H9 (cell line): ENCODE results near the gene BSPH1. TPM values are rescaled to one million over a fixed set of nuclear protein-coding genes. Genes with fewer than 3 reads are reported as not detected.
"Not testable (repeated sequence)": the region's sequence is repeated elsewhere in the genome, so short reads cannot be mapped to it uniquely, and the experiment has no call there.

Experiments used
- DNase-seq: peaks from one replicate; pipeline ENCODE4 v3.0.0-alpha.2; 2017
- H2AFZ ChIP-seq: one replicate; pipeline ENCODE4 v1.6.1; 2013; ENCODE audit warnings: mild to moderate bottlenecking, low read length, control low read depth, moderate library complexity
- H2AK5ac ChIP-seq: 2 replicates; pipeline ENCODE4 v1.6.1; 2013; ENCODE audit warnings: low read length, control low read depth, mixed read lengths; ENCODE audit not compliant: insufficient read length
- H2BK120ac ChIP-seq: one replicate; pipeline ENCODE4 v1.6.1; 2013; ENCODE audit warnings: low read depth, mild to moderate bottlenecking, low read length, control low read depth, inconsistent platforms; ENCODE audit not compliant: poor library complexity, severe bottlenecking
- H2BK12ac ChIP-seq: 2 replicates; pipeline ENCODE4 v1.6.1; 2013; ENCODE audit warnings: low read length, control low read depth, mixed read lengths, low read depth; ENCODE audit not compliant: insufficient read length
- H2BK15ac ChIP-seq: 2 replicates; pipeline ENCODE4 v1.6.1; 2013; ENCODE audit warnings: low read depth, low read length, control low read depth
- H2BK20ac ChIP-seq: one replicate; pipeline ENCODE4 v1.6.1; 2013; ENCODE audit warnings: low read depth, mild to moderate bottlenecking, low read length, control low read depth, inconsistent platforms; ENCODE audit not compliant: poor library complexity, severe bottlenecking
- H2BK5ac ChIP-seq: 2 replicates; pipeline ENCODE4 v1.6.1; 2013; ENCODE audit warnings: low read length, control low read depth, mixed read lengths; ENCODE audit not compliant: insufficient read length
- H3K14ac ChIP-seq: 2 replicates; pipeline ENCODE4 v1.6.1; 2013; ENCODE audit warnings: low read length, control low read depth; ENCODE audit not compliant: insufficient read depth
- H3K18ac ChIP-seq: 2 replicates; pipeline ENCODE4 v1.6.1; 2013; ENCODE audit warnings: low read depth, mild to moderate bottlenecking, mixed read lengths, low read length, control low read depth; ENCODE audit not compliant: insufficient read length
- H3K23ac ChIP-seq: 2 replicates; pipeline ENCODE4 v1.6.1; 2013; ENCODE audit warnings: low read length, control low read depth, mixed read lengths, low read depth; ENCODE audit not compliant: insufficient read length
- H3K23me2 ChIP-seq: 2 replicates; pipeline ENCODE4 v1.6.1; 2013; ENCODE audit warnings: low read depth, mild to moderate bottlenecking, mixed read lengths, low read length, control low read depth; ENCODE audit not compliant: insufficient read length, poor library complexity, severe bottlenecking
- H3K27ac ChIP-seq: 2 replicates; pipeline ENCODE4 v1.5.1; 2013; ENCODE audit warnings: low read length, control low read depth, mixed read lengths, low read depth; ENCODE audit not compliant: insufficient read length
- H3K27me3 ChIP-seq: 2 replicates; pipeline ENCODE4 v1.6.1; 2013; ENCODE audit warnings: low read length, control low read depth, inconsistent platforms; ENCODE audit not compliant: insufficient read depth
- H3K4ac ChIP-seq: 2 replicates; pipeline ENCODE4 v1.6.1; 2013; ENCODE audit warnings: low read depth, mild to moderate bottlenecking, control low read depth, inconsistent platforms, low read length, moderate library complexity
- H3K4me1 ChIP-seq: 2 replicates; pipeline ENCODE4 v1.6.1; 2013; ENCODE audit warnings: low read length, control low read depth, inconsistent platforms; ENCODE audit not compliant: insufficient read depth
- H3K4me2 ChIP-seq: 2 replicates; pipeline ENCODE4 v1.6.1; 2013; ENCODE audit warnings: low read length, control low read depth, mixed read lengths; ENCODE audit not compliant: insufficient read length, insufficient read depth
- H3K56ac ChIP-seq: 2 replicates; pipeline ENCODE4 v1.6.1; 2013; ENCODE audit warnings: low read depth, mild to moderate bottlenecking, mixed read lengths, low read length, control low read depth; ENCODE audit not compliant: insufficient read length
- H3K79me1 ChIP-seq: 2 replicates; pipeline ENCODE4 v1.6.1; 2013; ENCODE audit warnings: low read depth, mild to moderate bottlenecking, moderate library complexity, low read length, control low read depth, inconsistent platforms; ENCODE audit not compliant: insufficient read depth, poor library complexity, severe bottlenecking
- H3K79me2 ChIP-seq: 2 replicates; pipeline ENCODE4 v1.6.1; 2013; ENCODE audit warnings: low read length, control low read depth, inconsistent platforms; ENCODE audit not compliant: insufficient read depth
- H3K9ac ChIP-seq: 2 replicates; pipeline ENCODE4 v1.6.1; 2013; ENCODE audit warnings: low read length, control low read depth, mixed read lengths; ENCODE audit not compliant: insufficient read length; ENCODE audit errors: extremely low read depth
- H3K9me3 ChIP-seq: one replicate; pipeline ENCODE4 v1.6.1; 2013; ENCODE audit warnings: low read depth, low read length, inconsistent platforms; ENCODE audit not compliant: control insufficient read depth
- H3T11ph ChIP-seq: one replicate; pipeline ENCODE4 v1.6.1; 2013; ENCODE audit warnings: mild to moderate bottlenecking, low read length, control low read depth, inconsistent platforms
- H4K20me1 ChIP-seq: one replicate; pipeline ENCODE4 v1.6.1; 2013; ENCODE audit not compliant: control insufficient read depth, insufficient read length, insufficient read depth
- H4K5ac ChIP-seq: 2 replicates; pipeline ENCODE4 v1.6.1; 2013; ENCODE audit warnings: low read depth, mild to moderate bottlenecking, mixed read lengths, low read length, control low read depth; ENCODE audit not compliant: insufficient read length
- H4K8ac ChIP-seq: replicated peaks from 2 replicates; pipeline ENCODE4 v1.6.1; 2013; ENCODE audit warnings: low read length, control low read depth, mixed read lengths, low read depth; ENCODE audit not compliant: insufficient read length
- H4K91ac ChIP-seq: 2 replicates; pipeline ENCODE4 v1.6.1; 2013; ENCODE audit warnings: low read depth, mild to moderate bottlenecking, moderate library complexity, mixed read lengths, low read length, control low read depth; ENCODE audit not compliant: insufficient read length
- H3K27ac Mint-ChIP-seq, 3 experiments: 2 replicates in 2 of 3; 3 replicates in 1 of 3; pipeline ENCODE4 v1.8.0; 2020 to 2021; ENCODE audit warnings: mixed read lengths in 3 of 3, mild to moderate bottlenecking in 1 of 3, moderate library complexity in 1 of 3
- H3K27me3 Mint-ChIP-seq: 2 replicates; pipeline ENCODE4 v1.8.0; 2021; ENCODE audit warnings: low read depth, mild to moderate bottlenecking, moderate library complexity, mixed read lengths
- H3K36me3 Mint-ChIP-seq, 3 experiments: 2 replicates in 2 of 3; 3 replicates in 1 of 3; pipeline ENCODE4 v1.8.0; 2020 to 2021; ENCODE audit warnings: low read depth in 3 of 3, mixed read lengths in 3 of 3; ENCODE audit not compliant: insufficient read depth in 1 of 3
- H3K4me1 Mint-ChIP-seq, 2 experiments: 2 replicates each; pipeline ENCODE4 v1.8.0; 2020; ENCODE audit warnings: mixed read lengths in 2 of 2
- H3K4me3 Mint-ChIP-seq, 2 experiments: 2 replicates in 1 of 2; 3 replicates in 1 of 2; pipeline ENCODE4 v1.8.0; 2020 to 2021; ENCODE audit warnings: mild to moderate bottlenecking in 2 of 2, mixed read lengths in 2 of 2, moderate library complexity in 1 of 2
- H3K9me3 Mint-ChIP-seq, 2 experiments: 2 replicates in 1 of 2; 3 replicates in 1 of 2; pipeline ENCODE4 v1.8.0; 2020; ENCODE audit warnings: mild to moderate bottlenecking in 2 of 2, mixed read lengths in 2 of 2, moderate library complexity in 1 of 2
- CTCF ChIP-seq: fragments of 200-600 bp; sonication (generic); conservative IDR thresholded peaks from 3 replicates; pipeline ENCODE4 v1.8.0; 2021; ENCODE audit warnings: antibody characterized with exemption, mild to moderate bottlenecking
- WGBS: extraction: QIAGEN DNeasy Blood & Tissue Kit; methylation state at CpG from one replicate; pipeline ENCODE4 v1.1.7; 2013; ENCODE audit warnings: missing lambda C conversion rate, low lambda C conversion rate, mixed read lengths; ENCODE audit not compliant: insufficient read length; ENCODE audit errors: extremely low coverage; 5-methylcytosine and 5-hydroxymethylcytosine counted together
- total RNA-seq: library from RNA; stranded (reverse); gene quantifications from 2 replicates; pipeline ENCODE4 v1.2.1, GENCODE V29; 2021

BSPH1 gene
- total RNA-seq, 1 experiment from 2014 or later: not detected

- H4K91ac ChIP-seq, H2BK5ac ChIP-seq, H3K79me1 ChIP-seq, H4K8ac ChIP-seq, H3K14ac ChIP-seq, H3K23me2 ChIP-seq, H3K27me3 Mint-ChIP-seq, H3T11ph ChIP-seq, H3K79me2 ChIP-seq, H2AFZ ChIP-seq, H3K9ac ChIP-seq, H3K9me3 ChIP-seq, H3K27ac ChIP-seq, H3K4ac ChIP-seq, H3K9me3 Mint-ChIP-seq, H3K4me3 Mint-ChIP-seq, H2BK120ac ChIP-seq, H3K4me2 ChIP-seq, H3K18ac ChIP-seq, H3K4me1 ChIP-seq, H2BK12ac ChIP-seq, H3K4me1 Mint-ChIP-seq, H2BK20ac ChIP-seq, H2AK5ac ChIP-seq, H3K27me3 ChIP-seq, H3K56ac ChIP-seq, H4K20me1 ChIP-seq, H3K36me3 Mint-ChIP-seq, H3K23ac ChIP-seq, H4K5ac ChIP-seq, DNase-seq, H2BK15ac ChIP-seq: not testable (repeated sequence)
- no CpG with 5 or more reads among the region's 24 CpGs for WGBS
- peak; percentile 65 for TF ChIP-seq CTCF
- H3K27ac Mint-ChIP-seq: peak overlapping the region in 2 of 3 experiments; percentile 93 to 95; a peak in 2 of 7 replicates
These were observed 42.0 kb downstream of the BSPH1 start for GRCh38 chr19:47949852-47950521.
